MCF 10A (cell line): Measurements from ENCODE around the gene LMAN2. TPM values are rescaled to one million over a fixed set of nuclear protein-coding genes. Genes with fewer than 3 reads are reported as not detected.
A peak's percentile ranks its signal among the peaks of the same experiment; 100 is the strongest.
"Not testable (repeated sequence)": the region's sequence is repeated elsewhere in the genome, so short reads cannot be mapped to it uniquely, and the experiment has no call there.

Experiments
- BruUV-seq: library from RNA; stranded (reverse); fragments of 400-500 nt; replicated peaks from 2 replicates; lab custom pipeline; 2021; lab: Mats Ljungman, UMichigan
- CTCF ChIA-PET: fragments of 300-600 bp; sonication (Branson Sonifier 250); formaldehyde crosslinking; extraction: SDS; loops from one replicate; lab custom pipeline; 2021; ENCODE audit warnings: antibody characterized with exemption, inconsistent platforms; lab: Yijun Ruan, JAX
- POLR2A ChIA-PET: fragments of 300-600, 350-650 bp; sonication (Branson Sonifier 250); formaldehyde crosslinking; extraction: SDS; loops from one replicate; lab custom pipeline; 2020; ENCODE audit warnings: antibody characterized with exemption, inconsistent platforms; lab: Yijun Ruan, JAX
- DNase-seq: peaks from one replicate; pipeline ENCODE4 v3.0.0-alpha.2; 2018; ENCODE audit not compliant: unreplicated experiment
- H3K27ac Mint-ChIP-seq: one replicate; pipeline ENCODE4 v1.8.0; 2022; ENCODE audit warnings: mild to moderate bottlenecking, low read depth, mixed read lengths; ENCODE audit not compliant: unreplicated experiment
- H3K27me3 Mint-ChIP-seq: one replicate; pipeline ENCODE4 v1.8.0; 2022; ENCODE audit warnings: mixed read lengths; ENCODE audit not compliant: insufficient read depth, unreplicated experiment
- H3K36me3 Mint-ChIP-seq: one replicate; pipeline ENCODE4 v1.8.0; 2022; ENCODE audit warnings: mild to moderate bottlenecking, moderate library complexity, mixed read lengths; ENCODE audit not compliant: insufficient read depth, unreplicated experiment
- H3K4me1 Mint-ChIP-seq: one replicate; pipeline ENCODE4 v1.8.0; 2022; ENCODE audit warnings: mixed read lengths; ENCODE audit not compliant: insufficient read depth, unreplicated experiment
- H3K4me3 Mint-ChIP-seq: one replicate; pipeline ENCODE4 v1.8.0; 2022; ENCODE audit warnings: mild to moderate bottlenecking, moderate library complexity, mixed read lengths; ENCODE audit not compliant: unreplicated experiment
- H3K9me3 Mint-ChIP-seq: one replicate; pipeline ENCODE4 v1.8.0; 2022; ENCODE audit warnings: mixed read lengths; ENCODE audit not compliant: unreplicated experiment
- intact Hi-C: fragments of 100-400 bp; cut with micrococcal nuclease; formaldehyde crosslinking; loops from 2 replicates; pipeline ENCODE4 v1.14.1; 2022
- total RNA-seq: library from RNA; stranded (reverse); gene quantifications from 2 replicates; pipeline ENCODE4 v1.2.3, GENCODE V29; 2022
- TF ChIP-seq, protein P1 (sequence below): fragments of 200-600 bp; IDR thresholded peaks from one replicate; pipeline ENCODE4 v1.8.0; 2022; ENCODE audit warnings: antibody characterized with exemption, mild to moderate bottlenecking; ENCODE audit not compliant: unreplicated experiment

Gene LMAN2
- total RNA-seq, 1 experiment from 2014 or later = 221 TPM

DNA sequence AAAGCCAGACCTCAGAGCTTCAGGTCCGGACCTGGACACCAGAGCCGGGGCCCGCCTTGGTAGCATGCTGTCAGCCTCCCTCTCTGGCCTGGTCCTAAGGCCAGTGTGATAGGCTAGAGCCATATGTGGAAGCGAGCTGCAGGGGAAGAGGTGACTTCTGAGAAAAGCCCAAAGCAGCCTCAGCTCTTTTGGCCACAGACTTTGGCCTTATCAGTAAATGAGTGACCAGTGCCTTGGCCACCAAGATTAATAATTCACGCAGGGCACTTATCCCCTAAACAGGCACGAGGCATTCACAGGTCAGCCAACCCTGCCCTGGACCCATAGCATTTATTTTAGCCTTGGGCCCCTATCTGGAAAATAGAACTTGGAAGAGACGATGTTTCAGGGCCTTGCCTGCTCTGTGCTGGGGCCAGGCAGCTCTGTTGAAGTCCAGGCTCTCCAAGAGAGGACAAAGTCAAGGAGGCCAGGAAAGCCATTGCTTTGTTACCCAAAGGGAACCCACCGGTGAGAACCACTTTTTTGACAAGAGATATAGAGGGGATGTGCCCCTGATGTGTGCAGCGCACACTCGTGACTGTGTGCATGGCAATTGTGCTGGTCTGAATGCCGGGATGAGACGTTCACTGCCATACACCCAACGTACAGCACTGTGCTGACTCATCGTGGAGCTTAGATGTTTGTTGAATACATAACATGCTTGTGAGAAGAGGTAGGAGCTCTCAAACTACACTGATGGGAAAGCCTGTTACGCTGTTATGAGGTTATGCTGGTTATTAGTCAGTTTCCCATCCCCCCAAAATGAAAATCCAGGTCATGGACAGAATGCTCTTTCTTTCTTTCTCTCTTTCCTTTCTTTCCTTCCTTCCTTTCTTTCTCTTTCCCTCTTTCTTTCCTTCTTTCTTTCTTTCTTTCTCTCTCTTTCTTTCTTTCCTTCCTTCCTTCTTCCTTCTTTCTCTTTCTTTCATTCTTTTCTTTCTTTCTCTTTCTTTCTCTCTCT lies 27.7 kb upstream of the LMAN2 start:
- BruUV-seq = no TSS peak
- H3K27ac Mint-ChIP-seq = no peak overlapping the region
- DNase-seq = peak; percentile 75
- CTCF ChIA-PET = interaction anchor here (0.7 to 5.1 kb wide), 5 partner anchors 10 to 307 kb away, joined by 3 to 61 read pairs (median 5); no protein-coding TSS in a partner anchor
- peaks cover 15% of the 10 kb centered on the region for H3K4me1 Mint-ChIP-seq
- no peaks in the 10 kb centered on the region for H3K36me3 Mint-ChIP-seq
- peaks cover 16% of the 10 kb centered on the region for H3K27me3 Mint-ChIP-seq
- TF ChIP-seq, protein P1, sequence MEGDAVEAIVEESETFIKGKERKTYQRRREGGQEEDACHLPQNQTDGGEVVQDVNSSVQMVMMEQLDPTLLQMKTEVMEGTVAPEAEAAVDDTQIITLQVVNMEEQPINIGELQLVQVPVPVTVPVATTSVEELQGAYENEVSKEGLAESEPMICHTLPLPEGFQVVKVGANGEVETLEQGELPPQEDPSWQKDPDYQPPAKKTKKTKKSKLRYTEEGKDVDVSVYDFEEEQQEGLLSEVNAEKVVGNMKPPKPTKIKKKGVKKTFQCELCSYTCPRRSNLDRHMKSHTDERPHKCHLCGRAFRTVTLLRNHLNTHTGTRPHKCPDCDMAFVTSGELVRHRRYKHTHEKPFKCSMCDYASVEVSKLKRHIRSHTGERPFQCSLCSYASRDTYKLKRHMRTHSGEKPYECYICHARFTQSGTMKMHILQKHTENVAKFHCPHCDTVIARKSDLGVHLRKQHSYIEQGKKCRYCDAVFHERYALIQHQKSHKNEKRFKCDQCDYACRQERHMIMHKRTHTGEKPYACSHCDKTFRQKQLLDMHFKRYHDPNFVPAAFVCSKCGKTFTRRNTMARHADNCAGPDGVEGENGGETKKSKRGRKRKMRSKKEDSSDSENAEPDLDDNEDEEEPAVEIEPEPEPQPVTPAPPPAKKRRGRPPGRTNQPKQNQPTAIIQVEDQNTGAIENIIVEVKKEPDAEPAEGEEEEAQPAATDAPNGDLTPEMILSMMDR = no peak
- H3K4me3 Mint-ChIP-seq = no peak overlapping the region
- POLR2A ChIA-PET = interaction anchor here (0.8 to 2.5 kb wide), 6 partner anchors 8 to 48 kb away, joined by 3 to 23 read pairs (median 4); partner anchors contain the start of genes GRK6 and LMAN2
- intact Hi-C loops = no loop called here
- H3K9me3 Mint-ChIP-seq = no peaks in the 10 kb centered on the region

DNA sequence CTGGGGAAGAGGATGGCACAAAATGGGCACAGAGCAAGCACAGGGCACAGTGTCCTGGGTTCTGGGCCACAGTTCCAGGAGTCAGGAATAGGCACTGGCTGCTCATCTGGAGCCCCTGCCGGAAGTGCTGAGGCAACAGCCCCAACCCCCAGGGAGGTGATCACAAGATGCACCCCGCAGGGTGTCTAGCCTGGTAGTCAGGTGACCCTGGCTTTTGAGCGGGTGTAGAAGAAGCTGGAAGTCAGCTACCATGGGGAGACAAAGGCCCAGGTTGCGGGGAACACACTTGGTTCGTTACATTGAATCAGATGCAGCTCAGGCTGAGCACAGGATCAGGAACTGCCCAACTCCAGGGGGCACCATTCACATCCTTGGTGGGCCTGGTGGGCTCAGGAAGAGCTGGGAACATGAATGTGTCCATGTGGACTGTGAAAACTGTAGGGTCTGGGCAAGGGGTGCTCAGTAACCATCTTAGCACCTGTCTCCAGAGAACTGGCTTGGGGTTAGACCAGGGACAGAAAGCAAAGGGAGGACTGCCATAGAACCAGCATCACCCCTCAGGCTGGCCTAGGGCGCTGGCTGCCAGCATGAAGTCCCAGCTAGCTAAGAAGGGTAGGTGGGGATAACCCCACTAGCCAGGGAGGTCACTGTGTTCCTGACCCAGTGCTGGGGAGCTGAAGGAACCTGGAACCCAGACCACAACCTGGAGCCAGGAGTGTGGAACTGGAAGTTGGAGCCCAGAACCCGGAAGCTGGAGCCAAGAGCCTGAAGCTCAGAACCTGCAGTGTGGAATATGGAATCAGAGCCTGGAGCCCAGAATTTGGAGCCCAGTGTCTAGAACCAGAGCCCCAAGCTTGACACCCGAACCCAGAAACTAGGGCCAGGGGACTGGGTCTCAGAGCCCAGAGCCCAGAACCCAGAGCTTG lies 26.6 kb upstream of the LMAN2 start:
- Mint-ChIP-seq H3K9me3 (no peaks in the 10 kb centered on the region), H3K27me3 (peaks cover 5% of the 10 kb centered on the region), H3K36me3 (no peaks in the 10 kb centered on the region), H3K4me3 (no peak overlapping the region), H3K27ac (no peak overlapping the region), H3K4me1 (peaks cover 15% of the 10 kb centered on the region)
- ChIA-PET CTCF (interaction anchor here (0.6 to 5.1 kb wide), 6 partner anchors 9 to 79 kb away, joined by 3 to 61 read pairs (median 4); no protein-coding TSS in a partner anchor), POLR2A (interaction anchor here (0.5 to 2.5 kb wide), 5 partner anchors 9 to 49 kb away, joined by 3 to 23 read pairs (median 3); partner anchors contain the start of gene GRK6)
- no peak for DNase-seq
- TF ChIP-seq, protein P1 = no peak
- intact Hi-C loops = no loop called here
- BruUV-seq = no TSS peak

DNA sequence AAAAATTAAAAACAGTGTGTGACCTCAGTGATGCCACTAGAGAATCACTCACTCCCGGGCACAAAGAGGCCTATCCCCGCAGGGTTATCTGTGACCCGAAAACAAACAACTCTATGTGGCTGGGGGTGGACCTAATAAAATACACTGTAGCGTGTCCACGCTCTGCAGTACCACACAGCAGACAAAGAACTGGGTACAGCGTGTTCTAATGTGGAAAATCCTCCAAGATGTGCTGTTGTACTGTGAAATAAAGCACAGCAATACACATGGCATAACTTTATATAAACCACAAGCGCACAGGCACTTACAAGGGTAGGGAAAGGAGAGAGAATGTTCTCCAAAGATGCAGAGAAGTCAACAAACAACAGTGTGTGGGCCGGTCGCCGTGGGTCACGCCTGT lies 24.6 kb upstream of the LMAN2 start:
- Mint-ChIP-seq H3K27ac (no peak overlapping the region), H3K4me1 (peaks cover 30% of the 10 kb centered on the region), H3K36me3 (no peaks in the 10 kb centered on the region), H3K27me3 (no peaks in the 10 kb centered on the region), H3K9me3 (no peaks in the 10 kb centered on the region), H3K4me3 (no peak overlapping the region)
- BruUV-seq = no TSS peak
- POLR2A ChIA-PET = interaction anchor here (0.7 kb wide), 1 partner anchor 13 kb away, joined by 3 read pairs; no protein-coding TSS in a partner anchor
- no peak for DNase-seq
- CTCF ChIA-PET = interaction anchor here (0.6 to 5.1 kb wide), 3 partner anchors 14 to 28 kb away, joined by 3 to 61 read pairs (median 4); no protein-coding TSS in a partner anchor
- intact Hi-C loops = no loop called here
- TF ChIP-seq, protein P1 = no peak

DNA sequence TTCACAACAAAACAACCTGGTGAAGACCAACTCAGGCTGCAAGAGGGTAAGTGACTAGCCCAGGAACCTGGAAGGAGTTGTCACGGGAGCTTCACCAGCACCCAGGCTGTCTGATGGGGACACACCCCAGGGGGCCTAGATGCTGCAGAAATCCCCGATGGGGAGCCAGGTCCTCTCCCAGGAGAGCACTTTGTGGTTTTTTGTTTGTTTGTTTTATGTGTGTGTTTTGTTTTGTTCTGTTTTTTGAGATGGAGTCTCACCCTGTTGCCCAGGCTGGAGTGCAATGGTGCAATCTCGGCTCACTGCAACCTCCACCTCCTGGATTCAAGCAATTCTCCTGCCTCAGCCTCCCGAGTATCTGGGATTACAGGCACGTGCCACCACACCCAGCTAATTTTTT lies 24.0 kb upstream of the LMAN2 start:
- peaks cover 30% of the 10 kb centered on the region for H3K4me1 Mint-ChIP-seq
- DNase-seq, H3K4me3 Mint-ChIP-seq, intact Hi-C loops, H3K36me3 Mint-ChIP-seq, H3K9me3 Mint-ChIP-seq, BruUV-seq, H3K27ac Mint-ChIP-seq, H3K27me3 Mint-ChIP-seq: not testable (repeated sequence)
- ChIA-PET CTCF (interaction anchor here (0.9 to 7.0 kb wide), 3 partner anchors 15 to 126 kb away, joined by 3 to 87 read pairs (median 61); no protein-coding TSS in a partner anchor), POLR2A (interaction anchor here (1.0 kb wide), 1 partner anchor 9 kb away, joined by 4 read pairs; the partner anchor contains the start of gene SLC34A1)
